HUDEP-2 (cell line): ENCODE data around the gene HOXA7.

Experiments
- DNase-seq, 76 experiments: peaks; one replicate each; lab custom pipeline; 2025; ENCODE audit not compliant: unreplicated experiment in 76 of 76; lab: John Stamatoyannopoulos, UW

Gene HOXA7

GRCh38 chr7:27182861-27183681 is 26.6 kb upstream of the HOXA7 start:
- no peak for DNase-seq

- no peak for DNase-seq
These were observed 25.9 kb upstream of the HOXA7 start for GRCh38 chr7:27182285-27182841.

GRCh38 chr7:27181795-27182275 is 25.4 kb upstream of the HOXA7 start:
- no peak for DNase-seq

- no peak for DNase-seq
These were observed 24.3 kb upstream of the HOXA7 start for GRCh38 chr7:27180431-27181420.

- DNase-seq, result peak in 45 of 76 experiments; percentile 1 to 73 (median 33)
These were observed 23.3 kb upstream of the HOXA7 start for GRCh38 chr7:27179503-27180430.

GRCh38 chr7:27179030-27179429 is 22.6 kb upstream of the HOXA7 start:
- DNase-seq, result no peak

- no peak for DNase-seq
These were observed 21.9 kb upstream of the HOXA7 start for GRCh38 chr7:27178366-27178765.

GRCh38 chr7:27177795-27178320 is 21.4 kb upstream of the HOXA7 start:
- no peak for DNase-seq

GRCh38 chr7:27176962-27177794 is 20.7 kb upstream of the HOXA7 start:
- no peak for DNase-seq

GRCh38 chr7:27176524-27176845 is 20.0 kb upstream of the HOXA7 start:
- DNase-seq, result no peak

GRCh38 chr7:27175626-27176523 is 19.4 kb upstream of the HOXA7 start:
- DNase-seq, result no peak

GRCh38 chr7:27174874-27175625 is 18.6 kb upstream of the HOXA7 start:
- no peak for DNase-seq

GRCh38 chr7:27173956-27174873 is 17.7 kb upstream of the HOXA7 start, which contains the start of gene HOXA10:
Gene HOXA10, minus strand, starts transcription at chr7:27174320. Its CDS starts 14 bp downstream, at chr7:27174306.
- no peak for DNase-seq

- DNase-seq, result no peak
These were observed 17.1 kb upstream of the HOXA7 start for GRCh38 chr7:27173511-27173955.

- no peak for DNase-seq
These were observed 16.5 kb upstream of the HOXA7 start for GRCh38 chr7:27172823-27173510.
